Measurements from ENCODE around the gene OPN3. TPM values are rescaled to one million over a fixed set of nuclear protein-coding genes. Genes with fewer than 3 reads are reported as not detected.

The OPN3 gene
- total RNA-seq, 1 donor from 2014 or later, result 14.4 TPM

DNA sequence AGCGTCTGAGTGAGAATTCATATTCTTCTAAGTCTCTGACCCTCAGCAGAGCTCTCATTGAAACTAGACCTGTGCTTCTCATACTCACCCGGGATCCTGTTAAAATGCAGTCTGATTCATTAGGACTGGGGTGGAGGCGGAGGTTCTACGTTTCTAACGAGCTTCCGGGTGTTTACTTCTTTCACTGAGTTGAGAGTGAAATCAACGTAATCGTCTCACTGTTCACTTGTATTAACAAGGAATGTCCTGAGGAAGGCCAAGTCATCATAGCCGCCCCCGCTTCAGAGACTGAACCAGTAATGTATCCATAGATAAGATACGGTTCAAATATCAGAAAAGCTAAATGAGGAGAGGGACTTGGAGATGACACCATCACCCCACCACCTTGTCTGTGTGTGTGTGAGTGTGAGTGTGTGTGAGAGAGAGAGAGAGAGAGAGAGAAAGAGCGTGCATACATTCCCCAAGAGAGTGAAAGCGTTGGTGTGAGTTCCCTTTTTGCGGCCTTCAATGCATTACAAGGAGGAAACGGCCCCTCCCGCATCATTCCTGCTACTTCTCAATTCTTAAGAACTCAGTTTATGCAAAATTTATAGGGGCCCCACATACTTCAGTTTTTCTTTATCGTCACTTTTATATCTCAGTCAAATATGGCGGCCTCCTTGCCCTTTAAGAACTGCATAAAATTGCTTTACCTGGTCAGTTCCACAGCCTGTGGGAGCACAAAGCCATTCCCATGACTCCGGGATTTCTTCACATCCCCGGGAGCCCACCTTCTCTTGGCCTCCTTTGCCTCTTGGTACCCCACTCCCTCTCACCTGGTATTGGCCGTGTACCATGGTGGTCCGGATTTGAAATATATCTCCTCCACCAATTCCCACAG lies 88.2 kb downstream of the OPN3 start:
- Mint-ChIP-seq H3K36me3 (no peaks in the 10 kb centered on the region), H3K9me3 (no peaks in the 10 kb centered on the region), H3K27ac (no peak overlapping the region), H3K27me3 (ENCODE audit: low read depth) (no peaks in the 10 kb centered on the region), H3K4me1 (no peaks in the 10 kb centered on the region), H3K4me3 (no peak overlapping the region)
- no peak for DNase-seq (ENCODE audit: low spot score in 2 of 2, unreplicated experiment in 2 of 2)
- TF ChIP-seq, protein P1, sequence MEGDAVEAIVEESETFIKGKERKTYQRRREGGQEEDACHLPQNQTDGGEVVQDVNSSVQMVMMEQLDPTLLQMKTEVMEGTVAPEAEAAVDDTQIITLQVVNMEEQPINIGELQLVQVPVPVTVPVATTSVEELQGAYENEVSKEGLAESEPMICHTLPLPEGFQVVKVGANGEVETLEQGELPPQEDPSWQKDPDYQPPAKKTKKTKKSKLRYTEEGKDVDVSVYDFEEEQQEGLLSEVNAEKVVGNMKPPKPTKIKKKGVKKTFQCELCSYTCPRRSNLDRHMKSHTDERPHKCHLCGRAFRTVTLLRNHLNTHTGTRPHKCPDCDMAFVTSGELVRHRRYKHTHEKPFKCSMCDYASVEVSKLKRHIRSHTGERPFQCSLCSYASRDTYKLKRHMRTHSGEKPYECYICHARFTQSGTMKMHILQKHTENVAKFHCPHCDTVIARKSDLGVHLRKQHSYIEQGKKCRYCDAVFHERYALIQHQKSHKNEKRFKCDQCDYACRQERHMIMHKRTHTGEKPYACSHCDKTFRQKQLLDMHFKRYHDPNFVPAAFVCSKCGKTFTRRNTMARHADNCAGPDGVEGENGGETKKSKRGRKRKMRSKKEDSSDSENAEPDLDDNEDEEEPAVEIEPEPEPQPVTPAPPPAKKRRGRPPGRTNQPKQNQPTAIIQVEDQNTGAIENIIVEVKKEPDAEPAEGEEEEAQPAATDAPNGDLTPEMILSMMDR (IDR thresholded peaks at IDR 0.05; ENCODE audit: unreplicated experiment), result no peak

GRCh38 chr1:241550318-241550717 lies 89.9 kb downstream of the OPN3 start:
- H3K27me3 Mint-ChIP-seq (ENCODE audit: low read depth), result peaks cover 3% of the 10 kb centered on the region
- TF ChIP-seq, protein P1 (IDR thresholded peaks at IDR 0.05; ENCODE audit: unreplicated experiment), result no peak
- no peaks in the 10 kb centered on the region for H3K4me1 Mint-ChIP-seq
- H3K9me3 Mint-ChIP-seq, result no peaks in the 10 kb centered on the region
- H3K36me3 Mint-ChIP-seq, result no peaks in the 10 kb centered on the region
- DNase-seq (ENCODE audit: low spot score in 2 of 2, unreplicated experiment in 2 of 2), result no peak
- H3K4me3 Mint-ChIP-seq, result no peak overlapping the region
- H3K27ac Mint-ChIP-seq, result no peak overlapping the region

- no peaks in the 10 kb centered on the region for H3K9me3 Mint-ChIP-seq
- DNase-seq (ENCODE audit: low spot score in 2 of 2, unreplicated experiment in 2 of 2), result no peak
- H3K36me3 Mint-ChIP-seq, result no peaks in the 10 kb centered on the region
- H3K4me3 Mint-ChIP-seq, result no peak overlapping the region
- TF ChIP-seq, protein P1 (IDR thresholded peaks at IDR 0.05; ENCODE audit: unreplicated experiment), result no peak
- no peaks in the 10 kb centered on the region for H3K4me1 Mint-ChIP-seq
- H3K27ac Mint-ChIP-seq, result no peak overlapping the region
- peaks cover 3% of the 10 kb centered on the region for H3K27me3 Mint-ChIP-seq (ENCODE audit: low read depth)
Measured at GRCh38 chr1:241548008-241548407, 92.2 kb downstream of the OPN3 start.

Other genes with a start within 250 kb of the OPN3 start
- gene FH, start 120.6 kb downstream of the OPN3 start, total RNA-seq, result 50.0 to 51.5 TPM (median 50.2 TPM) in 3 replicates
- not detected in 3 replicates for gene KMO, start 108.0 kb downstream of the OPN3 start, total RNA-seq
- 21.2 to 21.6 TPM (median 21.3 TPM) in 3 replicates for gene CHML, start within 50 bp of the OPN3 start, total RNA-seq
- 0.47 TPM in 1 of 3 replicates, not detected in the others for gene WDR64, start 11.9 kb upstream of the OPN3 start, total RNA-seq
- gene EXO1, start 207.8 kb upstream of the OPN3 start, total RNA-seq, result 8.3 to 9.4 TPM (median 8.4 TPM) in 3 replicates